Spinal cord (tissue), 10 donors: ENCODE data around the gene NAALADL2. TPM values are rescaled to one million over a fixed set of nuclear protein-coding genes. Genes with fewer than 3 reads are reported as not detected.
A peak's percentile ranks its signal among the peaks of the same experiment; 100 is the strongest.
"Not testable (repeated sequence)": the region's sequence is repeated elsewhere in the genome, so short reads cannot be mapped to it uniquely, and the experiment has no call there.

Source experiments
- DNase-seq, 6 donors: peaks; one replicate each; pipeline versions ENCODE4 v3.0.0 to v3.0.0-alpha.2; 2013 to 2015; ENCODE audit warnings: low spot score in 6 of 6, low read depth in 4 of 6
- H3K27ac ChIP-seq: one replicate; pipeline ENCODE4 v1.5.1; 2013; ENCODE audit warnings: low read depth, low read length, control low read depth
- H3K27me3 ChIP-seq: one replicate; pipeline ENCODE4 v1.6.1; 2013; ENCODE audit warnings: low read length; ENCODE audit not compliant: control insufficient read depth, insufficient read depth
- H3K36me3 ChIP-seq: one replicate; pipeline ENCODE4 v1.6.1; 2013; ENCODE audit warnings: low read length; ENCODE audit not compliant: control insufficient read depth, insufficient read depth
- H3K4me1 ChIP-seq: one replicate; pipeline ENCODE4 v1.6.1; 2013; ENCODE audit warnings: low read length; ENCODE audit not compliant: control insufficient read depth, insufficient read depth
- H3K4me3 ChIP-seq: one replicate; pipeline ENCODE4 v1.5.1; 2013; ENCODE audit warnings: low read depth, low read length, control low read depth
- H3K9me3 ChIP-seq: one replicate; pipeline ENCODE4 v1.6.1; 2013; ENCODE audit warnings: low read length; ENCODE audit not compliant: control insufficient read depth, insufficient read depth
- WGBS: methylation state at CpG from one replicate; pipeline ENCODE4 v1.1.5; 2013; ENCODE audit warnings: missing lambda C conversion rate; ENCODE audit not compliant: insufficient coverage; 5-methylcytosine and 5-hydroxymethylcytosine counted together
- polyA plus RNA-seq, 2 donors: library from polyadenylated mRNA; unstranded; fragments of 120-200 nt; gene quantifications; one replicate each; pipeline ENCODE4 v1.2.1, GENCODE V29; 2013; ENCODE audit not compliant: insufficient read length in 2 of 2
- total RNA-seq, 2 donors: library from RNA; depleted of rRNA in 1 of 2; stranded (reverse); fragments of 120-200 nt in 1 of 2; fragments of >200 nt in 1 of 2; gene quantifications; one replicate each; pipeline versions ENCODE4 v1.2.3 to v1.2.4, GENCODE V29; 2013 to 2014
- donor health status: healthy.

NAALADL2 gene
- total and polyA plus RNA-seq, 4 donors: 2.9 to 24.4 (median 11.1) TPM

DNA sequence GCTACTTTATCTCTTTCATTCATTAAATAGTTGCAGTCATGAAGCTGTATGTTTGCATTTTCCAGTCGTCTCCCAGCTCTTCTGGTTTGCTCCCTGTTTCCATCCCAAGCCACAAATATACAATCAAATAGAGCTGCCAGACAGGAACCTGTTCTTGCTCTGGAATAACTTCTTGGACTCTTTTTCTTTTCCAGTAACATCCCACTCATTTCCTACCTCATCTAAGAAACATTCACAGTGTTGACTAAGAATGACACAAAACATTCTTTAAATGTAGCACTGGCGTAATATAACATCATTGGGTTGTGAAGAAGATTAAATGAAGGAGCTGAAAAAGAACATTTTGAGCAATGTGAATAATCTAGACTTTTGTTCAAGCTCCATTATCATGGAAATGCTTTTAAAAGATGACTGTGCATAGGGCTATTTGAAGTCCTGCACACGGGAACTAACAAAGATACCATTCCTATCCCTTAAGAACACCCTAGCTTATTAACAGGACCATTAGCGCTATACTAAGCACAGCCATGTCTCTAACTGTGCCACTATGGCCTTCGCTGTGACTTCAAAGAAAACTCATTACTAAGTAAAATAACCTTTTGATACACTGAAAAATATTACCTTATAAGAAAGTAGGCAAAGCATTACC is 574.0 kb downstream of the NAALADL2 start:
- H3K27me3 ChIP-seq: no peaks in the 10 kb centered on the region
- DNase-seq: no peak
- H3K27ac ChIP-seq: no peak overlapping the region
- no peak overlapping the region for H3K4me3 ChIP-seq
- H3K4me1 ChIP-seq: no peaks in the 10 kb centered on the region
- H3K9me3 ChIP-seq: no peaks in the 10 kb centered on the region
- 23% methylated on average over 1 of the region's 5 CpGs for WGBS
- H3K36me3 ChIP-seq: no peaks in the 10 kb centered on the region

DNA sequence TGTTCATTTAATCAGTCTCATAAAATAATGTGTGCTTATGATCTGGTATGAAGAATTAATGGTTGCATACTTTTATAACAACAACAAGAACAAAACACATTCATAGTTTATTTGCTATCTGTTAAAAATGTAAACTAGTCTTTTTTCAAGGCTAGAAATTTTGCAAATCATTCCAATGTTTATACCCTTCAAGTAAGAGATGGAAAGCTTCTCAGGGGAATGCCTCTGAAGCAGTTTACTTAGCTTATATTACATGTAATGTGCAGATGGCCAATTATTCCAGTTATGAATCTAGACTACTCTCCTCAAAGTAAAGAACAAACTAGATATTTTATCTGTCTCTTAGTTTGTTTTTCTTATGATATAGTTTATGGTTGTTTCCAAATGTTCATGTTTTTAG is 575.4 kb downstream of the NAALADL2 start:
- Histone ChIP-seq H3K36me3 (no peaks in the 10 kb centered on the region), H3K4me1 (no peaks in the 10 kb centered on the region), H3K9me3 (no peaks in the 10 kb centered on the region), H3K27ac (no peak overlapping the region), H3K4me3 (no peak overlapping the region), H3K27me3 (no peaks in the 10 kb centered on the region)
- DNase-seq: peak in 1 of 6 donors; percentile 29

DNA sequence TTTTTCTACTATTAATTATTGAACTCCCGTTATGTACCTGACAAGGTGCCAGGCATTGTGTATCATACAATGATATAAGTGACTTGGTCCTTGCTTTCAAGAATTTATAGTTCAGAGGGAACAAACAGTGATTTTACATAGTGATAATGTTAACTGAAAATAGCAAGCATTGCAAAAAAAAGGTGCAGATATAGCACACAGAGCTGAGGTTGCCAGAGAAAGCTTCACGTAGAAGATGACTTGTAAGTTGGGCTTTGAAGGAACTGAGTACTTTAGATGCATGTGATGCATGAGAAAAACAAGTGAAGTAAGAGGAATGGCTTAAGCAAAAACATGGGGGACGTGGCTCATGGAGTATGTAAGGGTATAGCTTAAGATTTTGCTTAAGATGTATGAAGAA is 584.5 kb downstream of the NAALADL2 start:
- peaks cover 1% of the 10 kb centered on the region for H3K9me3 ChIP-seq
- WGBS: 88% methylated on average over 2 of the region's 3 CpGs
- H3K4me1 ChIP-seq: no peaks in the 10 kb centered on the region
- H3K4me3 ChIP-seq: no peak overlapping the region
- H3K27ac ChIP-seq: no peak overlapping the region
- no peaks in the 10 kb centered on the region for H3K36me3 ChIP-seq
- DNase-seq: no peak
- H3K27me3 ChIP-seq: no peaks in the 10 kb centered on the region

DNA sequence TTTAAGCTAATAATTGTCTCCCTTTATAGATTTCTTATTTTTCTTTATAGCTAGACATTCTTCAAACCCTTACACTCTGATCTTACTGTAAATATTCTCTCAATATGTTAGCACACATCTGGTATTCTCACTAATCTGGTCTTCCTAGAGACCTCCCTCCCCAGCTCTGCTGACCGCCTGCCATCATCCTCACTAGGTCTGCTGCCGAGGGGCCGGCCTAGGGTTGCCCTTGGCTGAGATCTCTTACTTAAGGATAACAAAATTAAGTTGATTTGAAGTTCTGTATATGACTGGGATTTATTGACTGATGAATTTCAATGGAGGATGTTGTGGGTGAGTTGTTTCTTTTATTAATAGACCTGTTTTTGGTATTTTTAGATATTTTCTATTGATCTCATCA is 586.6 kb downstream of the NAALADL2 start:
- Histone ChIP-seq H3K9me3 (peaks cover 1% of the 10 kb centered on the region), H3K27me3 (no peaks in the 10 kb centered on the region), H3K4me3 (no peak overlapping the region), H3K4me1 (no peaks in the 10 kb centered on the region), H3K27ac (no peak overlapping the region), H3K36me3 (no peaks in the 10 kb centered on the region)
- WGBS: no CpG with 5 or more reads among the region's 3 CpGs
- no peak for DNase-seq

DNA sequence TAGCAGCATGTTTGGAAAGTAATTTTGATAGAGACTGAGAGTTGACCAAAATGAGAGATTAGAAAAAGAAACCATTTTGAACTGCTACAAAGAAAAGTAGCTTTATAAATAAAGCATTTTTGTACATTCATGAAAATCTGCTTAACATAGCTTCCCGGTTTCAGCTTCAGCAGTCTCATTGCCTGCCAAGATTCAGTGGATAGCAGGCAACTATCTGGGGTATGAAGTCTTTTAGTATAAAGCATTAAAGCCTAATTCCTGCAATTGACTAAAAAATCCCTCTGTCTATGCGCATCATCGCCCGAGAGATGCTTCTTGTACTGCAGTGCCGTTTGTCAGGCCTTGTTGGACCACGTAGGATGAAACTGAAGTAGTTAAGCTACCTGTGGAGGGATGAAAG is 588.4 kb downstream of the NAALADL2 start:
- no peaks in the 10 kb centered on the region for H3K36me3 ChIP-seq
- peaks cover 1% of the 10 kb centered on the region for H3K9me3 ChIP-seq
- H3K27me3 ChIP-seq: no peaks in the 10 kb centered on the region
- no peak overlapping the region for H3K4me3 ChIP-seq
- H3K27ac ChIP-seq: no peak overlapping the region
- DNase-seq: peak in 2 of 6 donors; percentile 50 to 71
- 80% methylated on average over 5 of the region's 6 CpGs for WGBS
- no peaks in the 10 kb centered on the region for H3K4me1 ChIP-seq

DNA sequence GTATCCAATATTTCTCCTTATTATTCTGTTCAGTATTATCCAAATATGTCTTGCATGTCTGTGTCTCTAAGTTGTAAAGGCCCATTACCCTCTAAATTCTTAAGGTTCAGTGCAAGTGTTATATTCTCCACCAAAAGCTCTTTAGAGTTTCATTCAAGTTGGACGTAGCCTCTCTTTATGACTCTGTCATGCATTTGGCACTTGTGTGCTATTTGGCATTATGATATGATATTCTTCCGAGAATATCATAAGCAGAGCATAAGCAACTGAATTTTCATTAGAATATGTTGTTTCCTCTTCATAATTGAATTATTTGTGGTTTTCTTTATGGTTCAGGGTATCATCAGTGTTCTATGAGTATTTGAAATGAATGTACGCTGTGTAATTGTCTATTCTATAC is 594.2 kb downstream of the NAALADL2 start:
- H3K9me3 ChIP-seq: no peaks in the 10 kb centered on the region
- WGBS: no CpG with 5 or more reads among the region's 3 CpGs
- no peaks in the 10 kb centered on the region for H3K36me3 ChIP-seq
- H3K27me3 ChIP-seq: no peaks in the 10 kb centered on the region
- H3K4me1 ChIP-seq: no peaks in the 10 kb centered on the region
- DNase-seq: peak in 1 of 6 donors; percentile 79
- no peak overlapping the region for H3K4me3 ChIP-seq
- no peak overlapping the region for H3K27ac ChIP-seq

DNA sequence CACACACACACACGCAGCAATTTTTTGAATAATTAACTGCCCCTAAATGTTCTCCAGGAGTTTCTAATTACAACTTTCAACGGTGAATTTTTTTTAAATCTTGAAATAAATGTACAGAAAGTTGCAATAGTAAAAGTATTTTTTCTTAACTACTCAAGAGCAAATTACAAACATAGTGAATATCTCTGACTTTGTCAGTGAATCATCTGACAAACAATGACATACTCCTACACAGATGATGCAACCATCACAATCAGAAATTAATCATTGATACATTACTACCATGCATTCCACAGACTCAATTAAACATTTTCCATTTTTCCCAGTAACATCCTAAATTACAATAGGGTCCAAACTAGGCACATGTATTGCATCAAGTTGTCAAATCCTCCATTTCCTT is 597.3 kb downstream of the NAALADL2 start:
- no peak overlapping the region for H3K27ac ChIP-seq
- H3K4me3 ChIP-seq: no peak overlapping the region
- no peaks in the 10 kb centered on the region for H3K27me3 ChIP-seq
- no peaks in the 10 kb centered on the region for H3K9me3 ChIP-seq
- no CpG with 5 or more reads among the region's 2 CpGs for WGBS
- H3K4me1 ChIP-seq: no peaks in the 10 kb centered on the region
- DNase-seq: no peak
- no peaks in the 10 kb centered on the region for H3K36me3 ChIP-seq

DNA sequence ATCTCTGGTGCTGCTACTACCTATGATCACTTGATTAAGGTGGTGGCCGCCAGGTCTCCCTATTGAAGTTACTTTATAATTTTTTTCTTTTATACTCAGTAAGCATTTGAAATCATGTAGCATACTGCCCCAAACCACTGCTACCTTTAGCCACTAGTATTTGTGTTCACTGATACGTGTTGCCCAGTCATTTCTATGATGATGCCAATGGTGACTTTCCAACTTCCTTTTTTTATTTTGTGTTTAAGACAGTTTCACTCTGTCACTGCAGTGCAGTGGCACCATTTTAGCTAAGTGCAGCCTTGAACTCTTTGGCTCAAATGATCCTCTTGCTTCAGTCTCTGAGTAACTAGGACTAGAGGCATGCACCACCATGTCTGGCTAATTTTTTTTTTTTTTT is 598.2 kb downstream of the NAALADL2 start:
- Histone ChIP-seq H3K9me3 (no peaks in the 10 kb centered on the region), H3K27me3 (no peaks in the 10 kb centered on the region), H3K27ac (no peak overlapping the region), H3K36me3 (no peaks in the 10 kb centered on the region), H3K4me1 (no peaks in the 10 kb centered on the region), H3K4me3 (no peak overlapping the region)
- 100% methylated on average over 1 of the region's 2 CpGs for WGBS
- no peak for DNase-seq

DNA sequence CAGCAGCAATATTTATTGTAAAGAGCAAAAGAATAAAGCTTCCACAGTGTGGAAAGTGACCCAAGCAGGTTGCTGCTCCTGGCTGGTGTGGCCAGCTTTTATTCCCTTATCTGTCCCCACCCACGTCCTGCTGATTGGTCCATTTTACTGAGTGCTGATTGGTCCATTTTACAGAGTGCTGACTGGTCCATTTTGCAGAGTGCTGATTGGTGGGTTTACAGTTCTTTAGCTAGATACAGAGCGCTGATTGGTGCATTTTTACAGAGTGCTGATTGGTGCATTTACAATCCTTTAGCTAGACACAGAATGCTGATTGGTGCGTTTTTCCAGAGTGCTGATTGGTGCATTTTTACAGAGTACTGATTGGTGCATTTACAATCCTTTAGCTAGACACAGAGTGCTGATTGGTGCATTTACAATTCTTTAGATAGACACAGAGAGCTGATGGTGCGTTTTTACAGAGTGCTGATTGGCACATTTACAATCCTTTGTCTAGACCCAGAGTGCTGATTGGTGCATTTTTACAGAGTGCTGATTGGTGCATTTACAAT is 601.8 kb downstream of the NAALADL2 start:
- H3K4me3 ChIP-seq, H3K27ac ChIP-seq, H3K9me3 ChIP-seq, H3K36me3 ChIP-seq, DNase-seq, H3K4me1 ChIP-seq, H3K27me3 ChIP-seq: not testable (repeated sequence)
- 100% methylated on average over 2 of the region's 4 CpGs for WGBS

DNA sequence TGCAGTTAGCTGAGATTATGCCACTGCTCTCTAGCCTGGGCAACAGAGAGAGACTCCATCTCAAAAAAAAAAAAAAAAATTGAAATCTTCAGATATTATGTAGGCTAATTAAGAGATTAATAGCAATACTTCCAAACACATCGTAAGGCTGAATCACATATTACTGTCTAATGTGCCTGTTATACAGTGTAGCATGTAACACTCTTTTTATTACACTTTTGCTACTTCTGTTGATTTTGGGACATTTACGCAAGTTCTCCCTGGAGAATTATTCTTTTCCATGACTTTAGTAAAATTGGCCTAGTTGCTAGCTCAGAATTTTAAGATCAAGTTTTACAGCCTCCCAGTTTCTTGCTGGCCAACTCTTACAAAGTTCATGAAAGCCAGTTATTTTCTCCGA is 605.2 kb downstream of the NAALADL2 start:
- Histone ChIP-seq H3K27me3 (no peaks in the 10 kb centered on the region), H3K4me1 (no peaks in the 10 kb centered on the region), H3K9me3 (no peaks in the 10 kb centered on the region), H3K36me3 (no peaks in the 10 kb centered on the region), H3K4me3 (no peak overlapping the region), H3K27ac (no peak overlapping the region)
- DNase-seq: no peak
- no CpG with 5 or more reads among the region's 3 CpGs for WGBS
